HG03457 (cell line): ENCODE results near the gene KLF17.
"Not testable (repeated sequence)": the region's sequence is repeated elsewhere in the genome, so short reads cannot be mapped to it uniquely, and the experiment has no call there.

Experiments used
- ATAC-seq: cut with Tn5 transposase; IDR thresholded peaks from one replicate; pipeline ENCODE4 v1.9.1; 2021; ENCODE audit warnings: moderate number of reproducible peaks; ENCODE audit not compliant: unreplicated experiment

Gene KLF17

GRCh38 chr1:44108971-44109370 is 9.7 kb upstream of the KLF17 start:
- ATAC-seq = no peak

GRCh38 chr1:44110916-44111315 is 7.7 kb upstream of the KLF17 start:
- ATAC-seq = no peak

- no peak for ATAC-seq
Observed at GRCh38 chr1:44111861-44112260, 6.8 kb upstream of the KLF17 start.

- no peak for ATAC-seq
Observed at GRCh38 chr1:44112486-44112885, 6.1 kb upstream of the KLF17 start.

GRCh38 chr1:44113095-44113609 is 5.5 kb upstream of the KLF17 start:
- no peak for ATAC-seq

GRCh38 chr1:44114098-44114497 is 4.5 kb upstream of the KLF17 start:
- no peak for ATAC-seq

- not testable (repeated sequence) for ATAC-seq
Observed at GRCh38 chr1:44117272-44117671, 1.3 kb upstream of the KLF17 start.

- no peak for ATAC-seq
Observed at GRCh38 chr1:44119525-44119924, 904 bp downstream of the KLF17 start.

GRCh38 chr1:44120398-44120949 is 1.9 kb downstream of the KLF17 start:
- ATAC-seq = no peak

- no peak for ATAC-seq
Observed at GRCh38 chr1:44129616-44130500, 11.2 kb downstream of the KLF17 start.

- ATAC-seq = no peak
Observed at GRCh38 chr1:44131411-44131810, 12.8 kb downstream of the KLF17 start.

GRCh38 chr1:44134071-44134920 is 15.7 kb downstream of the KLF17 start:
- no peak for ATAC-seq

- ATAC-seq = no peak
Observed at GRCh38 chr1:44135886-44136285, 17.3 kb downstream of the KLF17 start.

- no peak for ATAC-seq
Observed at GRCh38 chr1:44138239-44138638, 19.6 kb downstream of the KLF17 start.

GRCh38 chr1:44139565-44139964 is 20.9 kb downstream of the KLF17 start:
- ATAC-seq = not testable (repeated sequence)

GRCh38 chr1:44141531-44141930 is 22.9 kb downstream of the KLF17 start, which contains the start of gene KLF18:
Gene KLF18 (minus strand): TSS chr1:44141631. CDS start chr1:44141631, 0 bp downstream.
- no peak for ATAC-seq

GRCh38 chr1:44144962-44145756 is 26.5 kb downstream of the KLF17 start:
- ATAC-seq = no peak

- no peak for ATAC-seq
Observed at GRCh38 chr1:44146536-44147361, 28.1 kb downstream of the KLF17 start.

GRCh38 chr1:44147582-44147981 is 29.0 kb downstream of the KLF17 start:
- no peak for ATAC-seq

GRCh38 chr1:44151332-44151731 is 32.7 kb downstream of the KLF17 start:
- ATAC-seq = no peak
